Erythroblast (primary cell): ENCODE data around the gene RDM1.
A peak's percentile ranks its signal among the peaks of the same experiment; 100 is the strongest.

Experiments
- DNase-seq, 2 experiments: peaks; one replicate each; lab custom pipeline; 2025; lab: John Stamatoyannopoulos, UW
- GATA1 ChIP-seq: IDR thresholded peaks from 2 replicates; pipeline ENCODE4 v1.6.1; 2011; ENCODE audit warnings: low read depth, mild to moderate bottlenecking, control low read depth, low read length, moderate library complexity
- POLR2A ChIP-seq: IDR thresholded peaks from 2 replicates; pipeline ENCODE4 v1.6.1; 2011; ENCODE audit warnings: mild to moderate bottlenecking, low read length

Gene RDM1, protein sequence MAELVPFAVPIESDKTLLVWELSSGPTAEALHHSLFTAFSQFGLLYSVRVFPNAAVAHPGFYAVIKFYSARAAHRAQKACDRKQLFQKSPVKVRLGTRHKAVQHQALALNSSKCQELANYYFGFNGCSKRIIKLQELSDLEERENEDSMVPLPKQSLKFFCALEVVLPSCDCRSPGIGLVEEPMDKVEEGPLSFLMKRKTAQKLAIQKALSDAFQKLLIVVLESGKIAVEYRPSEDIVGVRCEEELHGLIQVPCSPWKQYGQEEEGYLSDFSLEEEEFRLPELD

DNA sequence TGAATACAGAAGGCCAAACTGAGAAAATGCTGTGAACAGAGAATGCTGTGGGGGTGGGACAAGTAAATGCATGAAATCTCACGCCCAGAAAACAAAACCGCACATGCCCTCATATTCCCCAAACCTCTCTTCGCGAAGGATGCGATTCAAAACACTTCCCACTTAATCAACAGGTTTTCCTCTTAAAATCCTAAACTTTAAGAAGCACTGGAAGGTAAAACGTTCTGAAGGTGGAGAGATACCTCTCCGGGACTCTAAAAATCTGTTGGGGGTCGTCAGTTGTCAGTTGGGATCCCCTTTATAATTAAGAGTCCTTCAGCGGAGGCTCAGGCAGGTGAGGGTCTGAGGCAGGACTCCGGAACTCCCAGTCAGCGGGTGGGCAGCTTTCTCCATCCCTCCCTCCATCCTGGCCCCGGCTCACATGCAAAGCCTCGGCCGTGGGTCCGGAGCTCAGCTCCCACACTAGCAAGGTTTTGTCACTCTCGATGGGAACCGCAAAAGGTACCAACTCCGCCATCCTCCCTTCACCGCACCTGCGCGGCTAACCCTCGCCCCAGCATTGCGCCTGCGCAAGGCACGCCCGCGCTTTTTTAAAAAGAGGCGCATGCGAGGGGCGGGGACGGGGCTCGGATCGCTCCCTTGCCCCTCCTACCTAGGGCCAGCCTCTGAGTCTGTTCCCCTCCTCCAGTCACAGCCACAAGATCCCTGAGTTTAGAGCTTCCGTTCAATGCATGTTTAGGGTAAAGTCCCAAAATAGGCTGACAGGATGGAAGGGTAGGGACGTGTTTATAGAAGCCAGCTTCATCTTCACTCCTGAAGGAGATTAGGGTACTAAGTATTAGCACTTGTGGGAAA lies at the start of gene RDM1:
Gene RDM1, minus strand, starts transcription at position 563 of the 855 bp plus-strand sequence. Its CDS starts 46 bp downstream, at position 517.
- DNase-seq, result peak; percentile 84 to 86
- no peak for TF ChIP-seq GATA1
- peak; percentile 66 for TF ChIP-seq POLR2A

DNA sequence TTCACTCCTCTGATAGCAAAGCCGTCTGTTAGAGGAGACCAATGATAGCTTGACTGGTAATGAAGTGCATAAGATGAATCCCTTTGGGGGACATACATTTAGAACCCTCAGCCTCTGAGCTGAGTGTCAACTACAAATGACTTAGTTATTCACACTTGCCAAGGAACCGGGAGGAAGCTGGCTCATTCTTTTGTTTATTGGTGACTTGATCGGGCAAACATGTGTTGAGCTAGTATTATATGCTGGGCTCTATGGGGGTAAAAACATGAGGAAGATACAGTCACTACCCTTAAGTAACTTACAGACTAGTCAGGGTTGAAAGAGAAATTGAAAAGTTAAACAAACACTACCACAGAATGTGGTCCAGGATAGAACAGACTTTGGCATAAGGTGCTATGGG lies 47.8 kb upstream of the RDM1 start:
- TF ChIP-seq POLR2A (no peak), GATA1 (no peak)
- DNase-seq, result no peak

DNA sequence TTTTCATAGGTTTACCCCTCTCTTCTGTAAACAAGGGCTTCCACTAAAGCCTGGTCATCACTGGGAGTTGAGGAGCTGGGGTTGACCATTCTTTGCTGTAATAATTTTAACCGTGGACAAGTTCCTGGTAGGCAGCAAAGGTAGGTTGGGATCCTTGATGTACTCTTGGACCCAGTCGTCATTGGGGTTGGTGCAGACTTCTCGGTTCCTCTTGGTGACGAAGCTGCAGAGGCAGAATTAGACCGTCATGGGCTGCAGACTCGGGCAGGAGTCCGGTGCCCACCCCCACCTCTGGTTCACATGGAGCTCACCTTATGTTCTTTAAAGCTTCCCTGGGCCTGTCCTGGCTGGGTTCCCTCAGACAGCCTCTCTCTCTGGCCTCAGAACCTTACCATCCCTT lies 46.9 kb upstream of the RDM1 start:
- DNase-seq, result no peak
- TF ChIP-seq GATA1 (no peak), POLR2A (no peak)

DNA sequence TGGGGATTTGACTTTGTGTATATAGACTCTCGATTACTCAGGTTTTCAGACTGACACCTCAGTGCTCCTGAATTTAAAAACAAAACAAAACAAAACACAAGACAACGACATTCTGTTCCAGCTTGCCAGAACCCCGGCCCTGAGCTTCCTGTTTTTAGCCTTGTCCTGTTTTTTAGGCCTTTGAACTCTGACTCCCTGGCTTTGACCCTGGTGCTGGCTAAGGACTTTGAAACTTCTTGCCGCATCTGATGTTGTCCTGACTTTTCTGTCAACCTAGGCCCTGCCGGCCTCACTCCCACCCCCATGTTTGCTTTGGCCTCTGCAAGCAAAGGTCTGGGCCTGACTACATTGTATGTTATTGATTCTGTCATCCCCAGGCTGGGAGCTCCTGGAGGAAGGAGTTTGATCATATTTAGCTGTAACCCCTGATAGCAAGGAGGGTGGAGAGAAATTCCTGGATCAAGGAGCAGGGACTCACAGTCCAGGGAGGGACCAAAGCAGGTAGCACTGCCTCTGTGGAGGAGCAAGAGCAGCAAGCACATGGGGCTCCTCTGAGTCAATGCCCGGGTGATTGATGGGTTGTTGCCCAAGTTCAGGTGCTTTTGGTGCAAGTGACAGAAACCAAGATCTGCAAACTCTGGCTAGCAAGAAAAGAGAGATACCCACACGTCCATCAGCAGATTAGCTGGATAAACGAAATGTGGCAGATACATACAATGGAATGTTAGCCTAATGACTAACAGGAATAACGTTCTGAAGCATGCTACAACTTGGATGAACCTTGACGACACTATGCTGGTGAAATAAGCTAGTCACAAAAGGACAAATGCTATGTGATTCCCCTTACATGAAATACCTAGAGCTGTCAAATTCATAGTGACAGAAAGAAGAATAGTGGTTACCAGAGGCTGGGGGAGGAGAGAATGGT lies 43.0 kb upstream of the RDM1 start:
- TF ChIP-seq GATA1, result no peak
- TF ChIP-seq POLR2A, result no peak
- no peak for DNase-seq

DNA sequence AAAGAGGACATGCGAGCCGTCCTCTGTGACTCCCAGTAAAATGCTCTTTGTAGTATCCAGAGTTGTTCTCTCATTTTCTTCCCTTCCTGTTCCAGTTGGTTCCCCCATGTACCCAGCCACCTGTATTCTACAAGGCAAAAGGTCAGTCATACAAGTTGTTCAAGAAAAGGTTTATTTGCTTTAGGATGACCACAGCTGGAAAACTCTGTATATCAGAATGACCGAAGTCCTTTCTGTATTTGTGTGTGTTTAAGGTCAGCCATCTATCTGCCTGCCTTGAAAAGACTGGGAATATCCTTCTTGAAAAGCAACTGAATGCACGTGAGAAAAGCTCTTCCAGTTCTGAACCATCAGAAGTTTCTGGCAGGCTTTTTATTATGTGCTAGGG lies 42.4 kb upstream of the RDM1 start:
- no peak for DNase-seq

DNA sequence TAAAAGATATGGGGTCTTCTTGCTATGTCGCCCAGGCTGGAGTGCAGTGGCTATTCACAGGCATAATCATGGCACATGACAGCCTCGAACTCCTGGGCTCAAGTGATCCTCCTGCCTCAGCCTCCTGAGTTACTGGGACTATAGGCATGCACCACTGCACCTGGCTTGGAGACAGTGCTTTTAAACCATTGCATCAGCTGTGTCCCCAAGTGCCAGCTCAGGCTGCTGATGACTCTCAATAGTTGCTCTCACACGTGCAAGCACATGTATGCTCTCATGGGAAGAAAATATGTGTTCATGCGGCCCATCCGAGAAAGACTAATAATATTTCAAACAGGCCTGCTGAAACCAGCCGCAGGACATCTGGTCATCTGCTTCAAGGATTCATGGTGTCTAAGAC lies 42.0 kb upstream of the RDM1 start:
- TF ChIP-seq POLR2A, result no peak
- no peak for DNase-seq

More for the DNA sequence above, 42.4 kb upstream of the RDM1 start:
- TF ChIP-seq POLR2A (no peak), GATA1 (no peak)

DNA sequence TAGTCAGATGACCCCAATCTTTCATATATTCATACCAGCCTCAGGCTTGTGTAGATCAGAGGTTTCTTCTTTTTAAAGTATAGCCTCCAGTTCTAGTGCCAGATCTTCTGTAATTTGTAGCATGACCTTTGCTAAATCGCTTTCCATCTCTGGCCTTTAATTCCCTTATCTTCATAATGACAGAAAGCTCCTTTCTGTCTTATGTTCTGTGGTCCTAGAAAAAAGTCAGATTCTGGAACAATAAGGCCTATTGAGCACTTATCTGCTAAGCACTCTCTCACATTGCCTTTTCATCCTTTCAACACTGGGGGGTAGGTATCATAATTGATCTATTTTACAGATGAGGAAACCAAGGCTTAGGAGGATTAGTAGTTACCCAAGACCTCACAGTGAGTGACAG lies 41.5 kb upstream of the RDM1 start:
- TF ChIP-seq POLR2A (no peak), GATA1 (no peak)
- no peak for DNase-seq

DNA sequence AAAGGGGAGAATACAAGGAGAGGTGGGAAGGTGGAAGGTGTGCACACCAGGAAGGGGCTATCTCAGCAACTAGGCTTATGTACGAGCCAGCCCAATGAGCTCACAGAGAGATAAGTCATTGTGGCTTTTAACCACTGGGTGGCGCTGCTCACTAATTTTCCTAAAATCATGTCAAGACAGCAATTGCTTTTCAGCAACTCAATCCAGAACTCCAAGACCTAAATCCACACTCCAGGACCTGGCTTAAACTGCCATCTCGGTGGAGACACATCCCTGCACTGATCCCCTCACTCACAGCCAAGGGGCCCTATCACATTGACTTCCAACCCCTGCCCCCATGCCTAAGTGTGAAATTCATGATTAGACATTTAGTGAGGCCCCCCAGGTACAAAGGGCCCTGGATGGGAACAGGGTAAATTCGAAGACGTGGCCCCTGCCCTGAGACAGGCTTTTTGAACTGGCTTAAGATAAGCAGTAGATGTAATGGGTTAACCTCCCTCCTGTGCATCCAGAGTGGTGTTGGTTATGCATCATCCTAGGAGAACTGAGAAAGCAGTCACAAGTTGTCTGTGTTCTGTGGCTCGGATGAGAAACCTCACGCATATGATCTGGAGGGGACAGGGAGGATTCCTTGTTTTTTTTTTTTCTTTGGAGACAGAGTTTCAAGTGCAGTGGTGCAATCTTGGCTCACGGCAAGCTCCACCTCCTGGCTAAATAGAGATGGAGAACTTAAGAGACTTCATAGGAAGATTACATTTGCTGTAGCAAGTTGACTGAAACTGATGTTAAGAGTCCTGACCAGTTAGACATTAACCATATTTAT lies 39.2 kb upstream of the RDM1 start:
- TF ChIP-seq POLR2A, result no peak
- no peak for TF ChIP-seq GATA1
- peak; percentile 71 to 86 for DNase-seq

DNA sequence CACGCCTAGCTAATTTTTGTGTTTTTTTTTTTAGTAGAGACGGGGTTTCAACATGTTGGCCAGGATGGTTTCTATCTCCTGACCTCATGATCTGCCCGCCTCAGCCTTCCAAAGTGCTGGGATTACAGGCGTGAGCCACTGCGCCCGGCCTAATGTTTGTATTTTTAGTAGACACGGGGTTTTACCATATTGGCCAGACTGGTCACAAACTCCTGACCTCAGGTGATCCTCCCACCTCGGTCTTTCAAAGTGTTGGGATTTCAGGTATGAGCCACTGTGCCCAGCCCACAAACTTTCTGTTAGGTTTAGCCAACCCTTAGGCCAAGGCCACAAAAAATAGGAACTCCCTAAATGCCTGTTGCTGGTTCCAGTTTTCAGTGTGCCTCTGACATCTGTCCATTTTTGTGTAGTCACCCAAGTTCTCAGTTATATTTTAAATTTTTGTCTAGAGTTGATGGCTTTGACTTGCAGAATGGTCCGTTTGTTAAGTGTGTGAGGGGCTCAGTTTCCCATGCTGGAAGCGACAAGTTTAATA lies 38.0 kb upstream of the RDM1 start:
- DNase-seq, result no peak
- TF ChIP-seq POLR2A (no peak), GATA1 (no peak)

DNA sequence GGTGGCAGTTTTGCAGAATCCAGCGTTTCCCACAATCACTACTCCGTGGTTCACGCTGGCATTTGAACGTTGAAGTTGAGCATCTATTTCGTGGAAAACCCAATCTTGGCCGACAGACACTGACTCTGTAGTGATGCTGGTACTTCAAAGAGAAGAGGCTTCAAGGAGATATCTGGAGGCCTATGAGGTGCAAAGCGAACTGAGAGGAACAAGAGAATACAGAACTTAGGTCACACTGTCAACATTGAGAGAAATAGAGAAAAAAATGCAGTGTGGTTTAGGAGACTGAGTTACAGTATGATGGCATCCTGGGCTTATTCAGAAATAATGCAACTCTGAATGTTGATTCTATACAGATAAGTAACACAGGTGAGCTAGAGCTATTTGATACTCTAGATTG lies 34.7 kb upstream of the RDM1 start:
- TF ChIP-seq GATA1, result no peak
- no peak for TF ChIP-seq POLR2A
- DNase-seq, result no peak

DNA sequence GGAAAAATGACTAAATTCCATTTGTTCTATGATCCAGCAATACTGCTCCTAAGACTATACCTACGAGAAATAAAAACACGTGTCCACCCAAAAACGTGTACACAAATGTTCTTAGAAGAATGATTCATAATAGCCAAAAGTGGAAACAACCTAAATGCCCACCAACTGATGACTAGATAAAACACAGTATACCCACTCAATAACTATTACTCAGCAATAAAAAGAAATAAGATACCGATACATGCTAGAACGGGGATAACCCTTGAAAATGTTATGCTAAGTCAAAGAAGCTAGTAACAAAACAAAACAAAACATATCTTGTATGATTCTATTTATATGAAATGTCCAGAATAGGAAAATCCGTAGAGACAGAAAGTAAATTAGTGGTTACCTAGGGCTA lies 33.1 kb upstream of the RDM1 start:
- TF ChIP-seq GATA1, result no peak
- TF ChIP-seq POLR2A, result no peak
- DNase-seq, result no peak

DNA sequence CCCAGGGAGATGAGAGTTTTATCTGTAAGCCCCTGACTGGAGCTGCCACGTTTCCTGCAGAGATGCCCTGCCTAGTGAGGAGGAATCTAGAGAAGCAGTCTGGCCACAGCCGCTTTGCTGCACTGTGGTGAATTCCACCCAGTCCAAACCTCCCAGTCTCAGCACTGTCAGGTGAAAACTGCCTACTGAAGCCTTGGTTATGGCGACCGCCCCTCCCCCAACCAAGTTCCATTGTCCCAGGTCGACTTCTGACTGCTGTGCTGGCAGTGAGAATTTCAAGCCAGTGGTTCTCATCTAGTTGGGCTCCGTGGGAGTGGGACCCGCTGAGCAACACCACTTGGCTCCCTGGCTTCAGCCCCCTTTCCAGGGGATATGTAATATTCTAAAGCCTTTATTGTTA lies 23.1 kb upstream of the RDM1 start:
- TF ChIP-seq POLR2A (no peak), GATA1 (no peak)
- DNase-seq, result no peak
